WERI-Rb-1 (cell line): ENCODE measurements around the gene KCND2.

Experiments
- DNase-seq: peaks from one replicate; pipeline ENCODE4 v3.0.0-alpha.2; 2020
- H3K27ac ChIP-seq: fragments of 250-450 bp; sonication (Bioruptor Pico); 2 replicates; pipeline ENCODE4 v1.5.1; 2020; ENCODE audit warnings: mild to moderate bottlenecking, moderate library complexity
- H3K27me3 ChIP-seq: fragments of 250-450 bp; sonication (Bioruptor Pico); 2 replicates; pipeline ENCODE4 v1.5.1; 2021; ENCODE audit warnings: mild to moderate bottlenecking, low read depth, moderate library complexity; ENCODE audit not compliant: insufficient read depth, severe bottlenecking
- H3K36me3 ChIP-seq: fragments of 250-450 bp; sonication (Bioruptor Pico); 2 replicates; pipeline ENCODE4 v1.5.1; 2020; ENCODE audit warnings: mild to moderate bottlenecking, moderate library complexity
- H3K4me3 ChIP-seq: 2 replicates; pipeline ENCODE4 v1.5.1; 2011; ENCODE audit warnings: low read depth, mild to moderate bottlenecking, control low read depth, low read length
- H3K9me3 ChIP-seq: fragments of 250-450 bp; sonication (Bioruptor Pico); 2 replicates; pipeline ENCODE4 v1.5.1; 2021; ENCODE audit warnings: mild to moderate bottlenecking, moderate library complexity; ENCODE audit not compliant: severe bottlenecking
- TF ChIP-seq, protein P1 (sequence below): IDR thresholded peaks from 2 replicates; pipeline ENCODE4 v1.5.1; 2011; ENCODE audit warnings: low read depth, mild to moderate bottlenecking, control low read depth, inconsistent platforms, low read length

Gene KCND2

DNA sequence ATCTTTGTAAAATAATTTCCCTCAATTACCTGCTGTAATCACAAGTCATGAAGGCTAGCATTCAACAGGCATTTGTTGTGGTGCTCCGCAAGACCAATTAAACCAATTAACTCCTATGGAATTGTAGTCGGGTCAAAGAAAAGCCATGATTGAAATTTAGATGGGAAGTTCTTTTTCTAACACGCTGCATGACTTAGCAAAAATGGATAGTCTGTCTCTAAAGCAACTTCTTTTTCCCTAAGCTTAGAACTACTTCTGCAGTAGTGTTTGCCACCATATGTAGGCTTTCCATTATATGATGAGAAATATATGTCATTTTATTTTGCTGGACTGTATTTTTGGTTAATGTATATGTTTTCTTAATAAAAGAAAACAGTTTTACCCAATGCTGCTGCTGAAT lies 465.8 kb downstream of the KCND2 start:
- Histone ChIP-seq H3K36me3 (no peaks in the 10 kb centered on the region), H3K27me3 (no peaks in the 10 kb centered on the region), H3K27ac (no peak overlapping the region), H3K4me3 (no peak overlapping the region), H3K9me3 (no peaks in the 10 kb centered on the region)
- DNase-seq: no peak
- TF ChIP-seq, protein P1, sequence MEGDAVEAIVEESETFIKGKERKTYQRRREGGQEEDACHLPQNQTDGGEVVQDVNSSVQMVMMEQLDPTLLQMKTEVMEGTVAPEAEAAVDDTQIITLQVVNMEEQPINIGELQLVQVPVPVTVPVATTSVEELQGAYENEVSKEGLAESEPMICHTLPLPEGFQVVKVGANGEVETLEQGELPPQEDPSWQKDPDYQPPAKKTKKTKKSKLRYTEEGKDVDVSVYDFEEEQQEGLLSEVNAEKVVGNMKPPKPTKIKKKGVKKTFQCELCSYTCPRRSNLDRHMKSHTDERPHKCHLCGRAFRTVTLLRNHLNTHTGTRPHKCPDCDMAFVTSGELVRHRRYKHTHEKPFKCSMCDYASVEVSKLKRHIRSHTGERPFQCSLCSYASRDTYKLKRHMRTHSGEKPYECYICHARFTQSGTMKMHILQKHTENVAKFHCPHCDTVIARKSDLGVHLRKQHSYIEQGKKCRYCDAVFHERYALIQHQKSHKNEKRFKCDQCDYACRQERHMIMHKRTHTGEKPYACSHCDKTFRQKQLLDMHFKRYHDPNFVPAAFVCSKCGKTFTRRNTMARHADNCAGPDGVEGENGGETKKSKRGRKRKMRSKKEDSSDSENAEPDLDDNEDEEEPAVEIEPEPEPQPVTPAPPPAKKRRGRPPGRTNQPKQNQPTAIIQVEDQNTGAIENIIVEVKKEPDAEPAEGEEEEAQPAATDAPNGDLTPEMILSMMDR: no peak

DNA sequence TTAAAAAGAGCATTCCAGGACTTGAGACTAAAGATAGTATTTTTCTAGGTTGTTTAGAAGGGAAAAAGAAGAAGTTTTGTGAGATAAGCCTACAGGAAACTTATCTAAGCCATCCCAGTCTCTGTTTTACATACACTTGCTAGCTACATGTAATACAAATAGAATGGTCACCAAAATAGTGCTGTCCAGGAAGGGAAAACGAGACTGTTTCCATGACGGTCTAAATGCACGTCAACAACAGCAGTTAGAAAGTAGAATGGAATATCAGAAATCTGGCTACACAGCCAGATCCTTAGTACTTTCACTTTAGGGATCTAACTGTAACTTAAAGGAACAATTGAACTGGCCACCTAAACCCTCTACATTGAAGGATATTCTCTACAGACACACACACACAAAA lies 467.4 kb downstream of the KCND2 start:
- TF ChIP-seq, protein P1: no peak
- Histone ChIP-seq H3K9me3 (no peaks in the 10 kb centered on the region), H3K36me3 (no peaks in the 10 kb centered on the region), H3K27me3 (no peaks in the 10 kb centered on the region), H3K27ac (no peak overlapping the region), H3K4me3 (no peak overlapping the region)
- no peak for DNase-seq

DNA sequence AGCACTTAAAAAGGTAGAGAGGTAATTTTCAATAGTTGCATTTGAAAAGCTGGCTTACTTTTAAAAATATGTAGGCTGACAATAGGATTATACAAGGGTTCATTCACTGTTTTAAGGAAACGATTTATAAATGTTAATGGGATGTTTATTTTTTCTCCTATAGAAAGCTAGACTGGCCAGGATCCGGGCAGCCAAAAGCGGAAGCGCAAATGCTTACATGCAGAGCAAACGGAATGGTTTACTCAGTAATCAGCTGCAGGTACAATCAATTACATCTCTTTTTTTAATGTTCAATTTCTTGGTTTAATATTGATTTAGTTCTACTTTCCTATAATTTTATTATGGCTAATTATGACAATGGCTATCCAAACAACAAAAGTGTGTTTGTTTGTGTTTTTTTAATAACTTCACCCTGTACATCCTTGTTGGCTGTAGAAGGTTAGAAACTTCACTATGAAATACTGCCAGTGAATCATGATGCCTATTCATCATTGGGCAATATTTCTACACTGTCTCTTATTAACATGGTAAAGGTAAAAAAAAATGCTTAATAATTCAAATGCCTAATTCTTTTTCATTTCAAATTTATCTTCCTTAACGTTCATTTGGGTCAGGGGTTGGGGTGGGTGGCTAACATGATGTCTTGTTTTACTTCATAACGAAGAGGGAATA lies 468.5 kb downstream of the KCND2 start:
- peak overlapping the region; percentile 88 for H3K27ac ChIP-seq
- no peaks in the 10 kb centered on the region for H3K9me3 ChIP-seq
- TF ChIP-seq, protein P1: no peak
- no peak overlapping the region for H3K4me3 ChIP-seq
- no peaks in the 10 kb centered on the region for H3K36me3 ChIP-seq
- DNase-seq: no peak
- H3K27me3 ChIP-seq: no peaks in the 10 kb centered on the region

DNA sequence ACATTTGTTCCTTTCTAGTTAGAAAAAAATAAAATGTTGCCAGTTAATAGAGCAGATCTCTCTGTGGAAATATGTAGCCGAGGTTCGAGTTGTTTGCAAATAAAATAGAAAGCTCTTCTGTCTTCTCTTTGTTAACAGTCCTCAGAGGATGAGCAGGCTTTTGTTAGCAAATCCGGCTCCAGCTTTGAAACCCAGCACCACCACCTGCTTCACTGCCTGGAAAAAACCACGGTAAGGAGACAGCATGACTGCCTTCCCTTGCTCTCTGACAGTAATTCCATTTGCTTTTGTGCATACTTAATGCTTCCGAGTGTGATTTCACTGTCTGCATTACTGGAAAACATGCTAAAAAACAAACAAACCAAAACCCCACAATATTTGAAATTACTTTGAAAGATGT lies 469.4 kb downstream of the KCND2 start:
- peak; percentile 82 for DNase-seq
- Histone ChIP-seq H3K27ac (peak overlapping the region; percentile 88), H3K36me3 (no peaks in the 10 kb centered on the region), H3K4me3 (no peak overlapping the region; the same call in 1 of the 2 replicates), H3K27me3 (no peaks in the 10 kb centered on the region), H3K9me3 (no peaks in the 10 kb centered on the region)
- TF ChIP-seq, protein P1: no peak

DNA sequence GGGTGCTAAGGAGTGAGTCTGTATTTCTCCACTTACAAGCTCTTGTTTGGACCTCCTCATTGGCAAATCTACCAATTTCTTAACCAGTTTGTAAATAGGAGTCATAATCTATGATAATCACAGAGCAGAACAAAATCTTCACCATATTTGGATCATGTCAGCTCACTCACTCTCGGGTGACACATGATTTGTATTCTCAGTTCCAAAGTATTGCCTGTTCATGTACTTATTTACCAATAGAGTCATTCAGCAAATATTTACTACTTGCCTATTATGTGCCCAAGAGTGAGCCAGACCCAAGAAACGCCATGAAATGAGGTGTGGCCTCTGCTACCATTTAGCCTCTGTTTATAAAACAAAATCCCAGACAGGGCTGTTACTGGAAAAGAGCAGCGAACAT lies 470.2 kb downstream of the KCND2 start:
- no peaks in the 10 kb centered on the region for H3K27me3 ChIP-seq
- no peak for DNase-seq
- peak overlapping the region; percentile 88 for H3K27ac ChIP-seq
- no peak overlapping the region for H3K4me3 ChIP-seq
- no peaks in the 10 kb centered on the region for H3K36me3 ChIP-seq
- H3K9me3 ChIP-seq: no peaks in the 10 kb centered on the region
- TF ChIP-seq, protein P1: no peak

DNA sequence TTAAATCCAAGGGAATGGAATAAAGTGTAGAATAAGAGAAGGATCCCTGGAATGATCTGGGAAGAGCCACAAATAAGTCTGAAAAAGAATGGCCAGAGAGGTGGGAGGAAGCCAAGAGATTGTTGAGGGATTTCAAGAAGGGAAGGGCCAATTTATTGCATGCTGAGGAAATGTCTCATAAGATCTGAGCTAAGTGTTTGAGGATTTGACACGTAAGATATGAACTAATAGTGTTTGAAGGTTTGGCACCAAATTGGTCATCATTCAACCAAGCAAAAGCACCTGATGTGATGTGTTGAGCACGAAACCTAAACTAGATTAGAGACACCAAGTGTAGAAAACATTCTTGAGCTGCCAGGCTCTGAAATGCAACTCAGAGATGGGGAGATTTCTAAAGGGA lies 487.1 kb downstream of the KCND2 start:
- TF ChIP-seq, protein P1: no peak
- no peaks in the 10 kb centered on the region for H3K27me3 ChIP-seq
- H3K36me3 ChIP-seq: no peaks in the 10 kb centered on the region
- H3K4me3 ChIP-seq: no peak overlapping the region
- no peak overlapping the region for H3K27ac ChIP-seq
- DNase-seq: no peak
- no peaks in the 10 kb centered on the region for H3K9me3 ChIP-seq
